HCEC 1CT (cell line): ENCODE results near the gene MOBP.

Experiments used
- DNase-seq: peaks from one replicate; pipeline ENCODE4 v3.0.0-alpha.2; 2017

The MOBP gene

DNA sequence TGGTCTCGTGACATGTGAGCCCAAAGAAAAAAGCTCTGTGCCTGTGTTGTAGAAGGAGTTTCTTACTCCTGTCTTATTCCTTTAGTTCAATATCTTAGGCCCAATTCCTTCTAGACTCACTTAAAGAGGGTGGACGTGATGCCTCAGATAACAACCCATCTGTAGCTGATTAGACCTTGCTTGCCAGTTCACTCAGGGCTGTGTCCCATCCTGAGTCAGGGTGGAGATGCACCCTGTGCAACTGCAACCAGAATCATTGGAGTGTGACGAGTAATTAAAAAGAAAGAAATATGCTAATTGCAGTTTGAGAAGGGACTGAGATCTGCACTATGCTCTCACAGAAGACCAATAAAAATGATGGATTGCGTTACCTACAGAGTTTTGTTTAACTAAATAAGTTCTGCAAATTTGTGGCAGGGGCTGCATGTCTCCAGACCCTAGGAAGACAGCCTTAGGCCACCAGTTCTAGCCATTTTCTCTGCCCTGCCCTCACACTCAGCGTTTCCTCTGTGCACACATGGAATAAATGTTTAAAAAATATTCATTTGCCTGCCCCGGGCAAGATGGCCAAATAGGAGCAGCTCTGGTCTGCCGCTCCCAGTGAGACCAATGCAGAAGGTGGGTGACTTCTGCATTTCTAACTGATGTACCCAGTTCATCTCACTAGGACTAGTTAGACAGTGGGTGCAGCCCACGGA is 83.0 kb downstream of the MOBP start:
- DNase-seq, result no peak
